ENCODE measurements around the gene PTTG1. TPM values are rescaled to one million over a fixed set of nuclear protein-coding genes. Genes with fewer than 3 reads are reported as not detected.

Gene PTTG1
- total and polyA plus RNA-seq, 9 of the 15 experiments (the other 6 are each of a cell fraction or from before 2014, with no cell fraction given): 193 to 1,088 (median 349) TPM

GRCh38 chr5:160399402-160400353, 22.0 kb upstream of the PTTG1 start, which contains the start of gene FAM200C (continued):
- TF ChIP-seq E2F4 (CRISPR knock-in tag; IDR thresholded peaks at IDR 0.05; ENCODE audit: low read depth) (no peak), ZNF398 (CRISPR knock-in tag; IDR thresholded peaks at IDR 0.05) (no peak), KAT8 (IDR thresholded peaks at IDR 0.05; ENCODE audit: low read depth) (no peak), SRSF1 (IDR thresholded peaks at IDR 0.05; ENCODE audit: low read depth, low read length) (no peak), TAF7 (tag; IDR thresholded peaks at IDR 0.05) (peak; percentile 25; the same call in 1 of the 2 replicates), POLR2AphosphoS5 (IDR thresholded peaks at IDR 0.05; ENCODE audit: control insufficient read depth, insufficient read depth, low read depth, low read length) (peak; percentile 89), SRF (CRISPR knock-in tag; IDR thresholded peaks at IDR 0.05) (0 out of 4 replicates have a peak, but pooled peaks of 1 of the 2 experiments have one; percentile 35), TCF7L2 (IDR thresholded peaks at IDR 0.05; ENCODE audit: low read depth, low read length) (no peak), SMARCC2 (IDR thresholded peaks at IDR 0.05; ENCODE audit: low read depth) (no peak), PHF8 (IDR thresholded peaks at IDR 0.05; ENCODE audit: borderline replicate concordance, low read length) (peak; percentile 98), HCFC1 (IDR thresholded peaks at IDR 0.05; ENCODE audit: low read depth, low read length) (0 out of 2 replicates have a peak, but pooled peaks have one; percentile 23)

Data from K562 (cell line).